Measurements from ENCODE around the gene AHRR. TPM values are rescaled to one million over a fixed set of nuclear protein-coding genes. Genes with fewer than 3 reads are reported as not detected.
"Not testable (repeated sequence)": the region's sequence is repeated elsewhere in the genome, so short reads cannot be mapped to it uniquely, and the experiment has no call there.

Gene AHRR
- total and polyA plus RNA-seq, 7 experiments from 2014 or later, result 0.56 to 23.5 (median 1.2) TPM; not detected in 1

DNA sequence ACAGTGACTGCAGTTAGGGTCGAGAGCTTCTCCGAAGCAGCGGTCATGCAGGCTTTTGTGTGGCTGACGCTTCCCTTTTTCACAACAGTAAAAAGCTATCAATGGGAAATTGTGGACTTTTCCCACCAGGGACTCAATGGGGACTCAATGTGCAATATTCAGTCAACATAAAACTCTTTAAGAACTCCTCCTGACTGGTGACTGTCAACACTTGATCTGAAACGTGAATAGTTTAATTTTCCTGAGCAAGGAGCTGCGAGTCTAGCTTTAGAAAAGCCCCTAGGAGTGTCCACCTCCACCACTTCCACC lies 150.2 kb downstream of the AHRR start:
- H3K27me3 ChIP-seq (ENCODE audit: control insufficient read depth in 2 of 2, insufficient read depth in 2 of 2, low read length in 2 of 2), result peaks cover 0 to 3% of the 10 kb centered on the region in 2 donors
- H3K27me3 Mint-ChIP-seq, result peaks cover 0 to 8% (median 0%) of the 10 kb centered on the region in 5 donors
- H3K9me3 Mint-ChIP-seq, result no peaks in the 10 kb centered on the region
- H3K36me3 ChIP-seq (ENCODE audit: control insufficient read depth in 2 of 3, insufficient read depth in 3 of 3, low read length in 3 of 3), result peaks cover 0 to 15% (median 0%) of the 10 kb centered on the region in 3 experiments
- H3K9me3 ChIP-seq (ENCODE audit: control insufficient read depth in 2 of 3, low read length in 3 of 3), result no peaks in the 10 kb centered on the region
- CTCF ChIA-PET, result interaction anchor here (0.9 to 1.4 kb wide), 2 partner anchors 26 to 283 kb away, joined by 3 to 7 read pairs; no protein-coding TSS in a partner anchor
- H3K4me3 Mint-ChIP-seq, result peak overlapping the region; percentile 80 to 91 (median 84)
- DNase-seq, result no peak
- H3K27ac Mint-ChIP-seq, result peak overlapping the region; percentile 73 to 92 (median 87)
- intact Hi-C loops (cut with micrococcal nuclease), result loop anchor here (2.0 to 5.0 kb wide), 3 partner anchors 25 to 916 kb away; partner anchors contain the start of gene ZDHHC11B (in 1 of the 2)
- H3K4me3 ChIP-seq (ENCODE audit: low read length), result peak overlapping the region; percentile 82
- POLR2A ChIA-PET, result interaction anchor here (1.0 to 2.7 kb wide), 3 partner anchors 7 to 140 kb away, joined by 5 to 13 read pairs (median 6); partner anchors contain the start of gene CEP72
- H3K4me1 ChIP-seq (ENCODE audit: control insufficient read depth in 2 of 2, insufficient read depth in 2 of 2, low read length in 2 of 2), result peaks cover 14 to 18% of the 10 kb centered on the region in 2 donors
- H3K4me1 Mint-ChIP-seq, result peaks cover 13 to 22% (median 19%) of the 10 kb centered on the region in 7 donors
- peak overlapping the region; percentile 95 for H3K27ac ChIP-seq (ENCODE audit: low read depth, low read length)
- ATAC-seq, result no peak
- H3K36me3 Mint-ChIP-seq, result peaks cover 0 to 5% (median 3%) of the 10 kb centered on the region in 5 donors

DNA sequence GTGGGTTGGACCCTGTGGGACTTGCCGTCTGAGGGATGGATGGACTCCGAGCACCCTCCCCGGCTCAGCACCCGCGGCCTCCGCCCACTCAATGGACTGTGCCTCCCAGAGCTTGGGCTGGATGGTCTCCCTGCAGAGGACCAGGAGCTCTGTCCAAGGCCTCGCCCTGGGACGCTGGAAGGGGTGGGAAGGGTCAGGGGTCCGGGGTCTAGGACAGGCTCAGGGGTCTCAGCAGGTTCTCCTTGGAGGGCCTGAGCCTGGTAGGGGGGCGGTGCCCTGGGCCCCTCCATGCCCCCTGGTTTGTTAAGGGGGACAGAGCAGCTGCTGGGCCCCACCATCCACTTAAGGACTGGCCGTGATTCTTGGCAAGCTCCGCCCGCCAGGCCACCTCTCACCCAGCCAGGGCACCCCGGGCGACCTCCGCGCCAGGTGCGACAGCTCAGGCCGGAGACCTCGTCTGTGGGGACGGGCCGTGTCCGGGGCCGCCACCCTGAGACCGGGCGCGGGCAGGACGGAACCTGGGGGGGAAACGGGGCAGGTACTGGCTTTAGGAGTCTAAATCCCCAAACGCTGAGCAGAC lies 150.7 kb downstream of the AHRR start:
- peak overlapping the region; percentile 95 for H3K27ac ChIP-seq (ENCODE audit: low read depth, low read length)
- H3K9me3 Mint-ChIP-seq, result no peaks in the 10 kb centered on the region
- H3K27ac Mint-ChIP-seq, result peak overlapping the region; percentile 73 to 92 (median 87)
- peaks cover 0 to 5% (median 3%) of the 10 kb centered on the region in 5 donors for H3K36me3 Mint-ChIP-seq
- peak overlapping the region; percentile 82 for H3K4me3 ChIP-seq (ENCODE audit: low read length)
- ATAC-seq (no peak), DNase-seq (peak in 2 of 9 donors; percentile 30 to 43)
- H3K27me3 ChIP-seq (ENCODE audit: control insufficient read depth in 2 of 2, insufficient read depth in 2 of 2, low read length in 2 of 2), result peaks cover 0 to 3% of the 10 kb centered on the region in 2 donors
- peak overlapping the region; percentile 80 to 91 (median 84) for H3K4me3 Mint-ChIP-seq
- H3K4me1 Mint-ChIP-seq, result peaks cover 13 to 22% (median 19%) of the 10 kb centered on the region in 7 donors
- peaks cover 14 to 18% of the 10 kb centered on the region in 2 donors for H3K4me1 ChIP-seq (ENCODE audit: control insufficient read depth in 2 of 2, insufficient read depth in 2 of 2, low read length in 2 of 2)
- H3K27me3 Mint-ChIP-seq, result peaks cover 0 to 8% (median 3%) of the 10 kb centered on the region in 5 donors
- H3K36me3 ChIP-seq (ENCODE audit: control insufficient read depth in 2 of 3, insufficient read depth in 3 of 3, low read length in 3 of 3), result peaks cover 0 to 10% (median 0%) of the 10 kb centered on the region in 3 experiments
- no peaks in the 10 kb centered on the region for H3K9me3 ChIP-seq (ENCODE audit: control insufficient read depth in 2 of 3, low read length in 3 of 3)
- intact Hi-C loops (cut with micrococcal nuclease), result loop anchor here (2.0 to 5.0 kb wide), 3 partner anchors 25 to 915 kb away; partner anchors contain the start of gene ZDHHC11B (in 1 of the 2)
- POLR2A ChIA-PET, result interaction anchor here (1.0 to 2.7 kb wide), 4 partner anchors 8 to 140 kb away, joined by 5 to 13 read pairs (median 6); partner anchors contain the start of genes CEP72 and EXOC3
- CTCF ChIA-PET, result interaction anchor here (0.9 to 1.4 kb wide), 2 partner anchors 26 to 284 kb away, joined by 3 to 7 read pairs; no protein-coding TSS in a partner anchor

GRCh38 chr5:472656-473550 lies 151.4 kb downstream of the AHRR start:
- H3K36me3 Mint-ChIP-seq, result peaks cover 0 to 5% (median 3%) of the 10 kb centered on the region in 5 donors
- peaks cover 13 to 22% (median 19%) of the 10 kb centered on the region in 7 donors for H3K4me1 Mint-ChIP-seq
- H3K27ac Mint-ChIP-seq, result peak overlapping the region in 6 of 9 donors; percentile 15 to 89 (median 84)
- H3K36me3 ChIP-seq (ENCODE audit: control insufficient read depth in 2 of 3, insufficient read depth in 3 of 3, low read length in 3 of 3), result peaks cover 0 to 10% (median 0%) of the 10 kb centered on the region in 3 experiments
- H3K4me3 Mint-ChIP-seq, result peak overlapping the region; percentile 80 to 91 (median 84)
- ChIA-PET CTCF (interaction anchor here (0.9 to 1.4 kb wide), 3 partner anchors 26 to 285 kb away, joined by 3 to 10 read pairs (median 7); no protein-coding TSS in a partner anchor), POLR2A (interaction anchor here (0.5 to 2.7 kb wide), 5 partner anchors 9 to 139 kb away, joined by 3 to 13 read pairs (median 5); partner anchors contain the start of genes CEP72 and EXOC3)
- peak overlapping the region; percentile 82 for H3K4me3 ChIP-seq (ENCODE audit: low read length)
- peaks cover 0 to 3% of the 10 kb centered on the region in 2 donors for H3K27me3 ChIP-seq (ENCODE audit: control insufficient read depth in 2 of 2, insufficient read depth in 2 of 2, low read length in 2 of 2)
- H3K9me3 ChIP-seq (ENCODE audit: control insufficient read depth in 2 of 3, low read length in 3 of 3), result no peaks in the 10 kb centered on the region
- ATAC-seq (peak; percentile 89), DNase-seq (peak; percentile 82 to 97 (median 90))
- no peaks in the 10 kb centered on the region for H3K9me3 Mint-ChIP-seq
- peaks cover 0 to 10% (median 8%) of the 10 kb centered on the region in 5 donors for H3K27me3 Mint-ChIP-seq
- intact Hi-C loops (cut with micrococcal nuclease), result loop anchor here (1.0 to 5.0 kb wide), 8 partner anchors 9 to 914 kb away; partner anchors contain the start of genes CEP72 (in 2 of the 2), EXOC3 (in 1 of the 2), PDCD6 (in 1 of the 2) and ZDHHC11B (in 1 of the 2)
- H3K4me1 ChIP-seq (ENCODE audit: control insufficient read depth in 2 of 2, insufficient read depth in 2 of 2, low read length in 2 of 2), result peaks cover 14 to 18% of the 10 kb centered on the region in 2 donors
- H3K27ac ChIP-seq (ENCODE audit: low read depth, low read length), result peak overlapping the region; percentile 95

GRCh38 chr5:473551-474192 lies 152.2 kb downstream of the AHRR start:
- ChIA-PET POLR2A (interaction anchor here (0.5 to 2.7 kb wide), 4 partner anchors 9 to 1051 kb away, joined by 3 to 13 read pairs (median 3); no protein-coding TSS in a partner anchor), CTCF (interaction anchor here (1.2 kb wide), 1 partner anchor 27 kb away, joined by 10 read pairs; no protein-coding TSS in a partner anchor)
- Mint-ChIP-seq H3K36me3 (peaks cover 0 to 5% (median 3%) of the 10 kb centered on the region in 5 donors), H3K9me3 (no peaks in the 10 kb centered on the region), H3K27me3 (peaks cover 0 to 10% (median 8%) of the 10 kb centered on the region in 5 donors), H3K4me1 (peaks cover 13 to 22% (median 19%) of the 10 kb centered on the region in 7 donors), H3K27ac (peak overlapping the region in 5 of 9 donors; percentile 25 to 72 (median 51)), H3K4me3 (peak overlapping the region; percentile 78 to 92 (median 86))
- Histone ChIP-seq H3K9me3 (ENCODE audit: control insufficient read depth in 2 of 3, low read length in 3 of 3) (no peaks in the 10 kb centered on the region), H3K27ac (ENCODE audit: low read depth, low read length) (peak overlapping the region; percentile 78), H3K36me3 (ENCODE audit: control insufficient read depth in 2 of 3, insufficient read depth in 3 of 3, low read length in 3 of 3) (peaks cover 0 to 10% (median 0%) of the 10 kb centered on the region in 3 experiments), H3K4me1 (ENCODE audit: control insufficient read depth in 2 of 2, insufficient read depth in 2 of 2, low read length in 2 of 2) (peaks cover 14 to 18% of the 10 kb centered on the region in 2 donors), H3K27me3 (ENCODE audit: control insufficient read depth in 2 of 2, insufficient read depth in 2 of 2, low read length in 2 of 2) (peaks cover 0 to 3% of the 10 kb centered on the region in 2 donors), H3K4me3 (ENCODE audit: low read length) (peak overlapping the region; percentile 63)
- DNase-seq, result peak in 4 of 9 donors; percentile 29 to 50 (median 40)
- ATAC-seq, result no peak
- intact Hi-C loops (cut with micrococcal nuclease), result loop anchor here (1.0 to 5.0 kb wide), 8 partner anchors 9 to 914 kb away; partner anchors contain the start of genes CEP72 (in 2 of the 2), EXOC3 (in 1 of the 2), PDCD6 (in 1 of the 2) and ZDHHC11B (in 1 of the 2)

- not testable (repeated sequence) for ATAC-seq; H3K36me3 Mint-ChIP-seq; H3K27ac ChIP-seq (ENCODE audit: low read depth, low read length); DNase-seq; H3K27me3 Mint-ChIP-seq; H3K9me3 Mint-ChIP-seq; H3K36me3 ChIP-seq (ENCODE audit: control insufficient read depth in 2 of 3, insufficient read depth in 3 of 3, low read length in 3 of 3); H3K27me3 ChIP-seq (ENCODE audit: control insufficient read depth in 2 of 2, insufficient read depth in 2 of 2, low read length in 2 of 2); H3K9me3 ChIP-seq (ENCODE audit: control insufficient read depth in 2 of 3, low read length in 3 of 3)
- CTCF ChIA-PET, result interaction anchor here (1.2 kb wide), 1 partner anchor 28 kb away, joined by 10 read pairs; no protein-coding TSS in a partner anchor
- H3K27ac Mint-ChIP-seq, result peak overlapping the region in 2 of 9 donors; percentile 51 to 63
- POLR2A ChIA-PET, result interaction anchor here (1.0 to 2.7 kb wide), 3 partner anchors 10 to 1050 kb away, joined by 3 to 13 read pairs (median 3); no protein-coding TSS in a partner anchor
- Histone ChIP-seq H3K4me3 (ENCODE audit: low read length) (peak overlapping the region; percentile 63), H3K4me1 (ENCODE audit: control insufficient read depth in 2 of 2, insufficient read depth in 2 of 2, low read length in 2 of 2) (peaks cover 14 to 18% of the 10 kb centered on the region in 2 donors)
- intact Hi-C loops (cut with micrococcal nuclease), result loop anchor here in 1 of 2 donors (5.0 kb wide), 1 partner anchor 913 kb away; no protein-coding TSS in a partner anchor
- peaks cover 13 to 22% (median 19%) of the 10 kb centered on the region in 7 donors for H3K4me1 Mint-ChIP-seq
- H3K4me3 Mint-ChIP-seq, result peak overlapping the region; percentile 71 to 92 (median 86)
Measured at GRCh38 chr5:474232-474839, 152.8 kb downstream of the AHRR start.
